OCI-LY7 (cell line): ENCODE results near the gene TSN. TPM values are rescaled to one million over a fixed set of nuclear protein-coding genes. Genes with fewer than 3 reads are reported as not detected.
"Not testable (repeated sequence)": the region's sequence is repeated elsewhere in the genome, so short reads cannot be mapped to it uniquely, and the experiment has no call there.

Experiments
- BruUV-seq: library from RNA; stranded (reverse); fragments of 400-500 nt; replicated peaks from 2 replicates; lab custom pipeline; 2021; lab: Mats Ljungman, UMichigan
- CTCF ChIA-PET: fragments of 300-600 bp; sonication (Branson Sonifier 250); formaldehyde crosslinking; loops from one replicate; lab custom pipeline; 2022; ENCODE audit warnings: antibody characterized with exemption; ENCODE audit not compliant: unreplicated experiment; lab: Charles Lee
- POLR2A ChIA-PET: fragments of 300-600 bp; sonication (Branson Sonifier 250); formaldehyde crosslinking; loops from one replicate; lab custom pipeline; 2022; ENCODE audit warnings: antibody characterized with exemption; lab: Charles Lee
- DNase-seq: peaks from one replicate; pipeline ENCODE4 v3.0.0-alpha.2; 2015; ENCODE audit warnings: low spot score
- H2AFZ ChIP-seq: fragments of 200-600 bp; sonication (generic), shearing (Covaris generic); 2 replicates; pipeline ENCODE4 v1.6.1; 2014; ENCODE audit warnings: mild to moderate bottlenecking, antibody characterized with exemption, low read length, moderate library complexity
- H3K27ac ChIP-seq: fragments of 200-600 bp; sonication (generic); 2 replicates; pipeline ENCODE4 v1.5.1; 2014; ENCODE audit warnings: mixed run types, low read depth, mild to moderate bottlenecking, moderate library complexity, low read length, inconsistent platforms; ENCODE audit not compliant: poor library complexity, severe bottlenecking
- H3K36me3 ChIP-seq: fragments of 200-600 bp; sonication (generic); 2 replicates; pipeline ENCODE4 v1.6.1; 2014; ENCODE audit warnings: mild to moderate bottlenecking, antibody characterized with exemption, low read length, moderate library complexity, mixed read lengths; ENCODE audit not compliant: insufficient read depth
- H3K4me1 ChIP-seq: fragments of 200-600 bp; sonication (generic); 2 replicates; pipeline ENCODE4 v1.5.1; 2014; ENCODE audit warnings: mild to moderate bottlenecking, low read length; ENCODE audit not compliant: insufficient read depth, poor library complexity, severe bottlenecking
- H3K4me2 ChIP-seq: fragments of 200-600 bp; sonication (generic); 2 replicates; pipeline ENCODE4 v1.6.1; 2014; ENCODE audit warnings: mild to moderate bottlenecking, low read length
- H3K4me3 ChIP-seq: fragments of 200-600 bp; sonication (generic); 2 replicates; pipeline ENCODE4 v1.5.1; 2014; ENCODE audit warnings: mild to moderate bottlenecking, low read depth, low read length; ENCODE audit not compliant: poor library complexity, severe bottlenecking
- H3K79me2 ChIP-seq: fragments of 200-600 bp; sonication (generic); 2 replicates; pipeline ENCODE4 v1.6.1; 2016; ENCODE audit warnings: low read depth, mild to moderate bottlenecking, low read length, moderate library complexity, mixed read lengths; ENCODE audit not compliant: insufficient read depth
- H3K9me2 ChIP-seq: fragments of 200-600 bp; sonication (generic); 2 replicates; pipeline ENCODE4 v1.6.1; 2016; ENCODE audit warnings: mild to moderate bottlenecking, low read length, mixed read lengths; ENCODE audit not compliant: insufficient read depth
- H3K9me3 ChIP-seq: fragments of 200-600 bp; sonication (generic); 2 replicates; pipeline ENCODE4 v1.6.1; 2014; ENCODE audit warnings: mild to moderate bottlenecking, mixed run types, low read length, mixed read lengths
- H4K20me1 ChIP-seq: fragments of 200-600 bp; sonication (generic); 2 replicates; pipeline ENCODE4 v1.6.1; 2014; ENCODE audit warnings: mild to moderate bottlenecking, antibody characterized with exemption, low read length, moderate library complexity, mixed read lengths; ENCODE audit not compliant: insufficient read depth
- EZH2phosphoT487 ChIP-seq: fragments of 200-600 bp; sonication (generic); IDR thresholded peaks from 2 replicates; pipeline ENCODE4 v1.6.1; 2018; ENCODE audit warnings: low read depth, borderline replicate concordance, mild to moderate bottlenecking, mixed run types, antibody characterized with exemption, low read length, moderate library complexity, mixed read lengths
- intact Hi-C: fragments of 100-400 bp; cut with micrococcal nuclease; formaldehyde crosslinking; loops from one replicate; pipeline ENCODE4 v1.10.0; 2022; ENCODE audit not compliant: unreplicated experiment
- total RNA-seq, 2 experiments: library from RNA; depleted of rRNA in 1 of 2; stranded (reverse); fragments of >200 nt in 1 of 2; shearing (Covaris generic) in 1 of 2; gene quantifications; 2 replicates each; pipeline ENCODE4 v1.2.3, GENCODE V29; 2014 to 2022
- TF ChIP-seq, protein P1 (sequence below): fragments of 200-600 bp; sonication (generic); conservative IDR thresholded peaks from 2 replicates; pipeline ENCODE4 v1.5.1; 2014; ENCODE audit warnings: mild to moderate bottlenecking, antibody characterized with exemption, low read length, moderate library complexity, mixed read lengths

The TSN gene
- total RNA-seq, 2 experiments from 2014 or later = 59.2 to 102 TPM

DNA sequence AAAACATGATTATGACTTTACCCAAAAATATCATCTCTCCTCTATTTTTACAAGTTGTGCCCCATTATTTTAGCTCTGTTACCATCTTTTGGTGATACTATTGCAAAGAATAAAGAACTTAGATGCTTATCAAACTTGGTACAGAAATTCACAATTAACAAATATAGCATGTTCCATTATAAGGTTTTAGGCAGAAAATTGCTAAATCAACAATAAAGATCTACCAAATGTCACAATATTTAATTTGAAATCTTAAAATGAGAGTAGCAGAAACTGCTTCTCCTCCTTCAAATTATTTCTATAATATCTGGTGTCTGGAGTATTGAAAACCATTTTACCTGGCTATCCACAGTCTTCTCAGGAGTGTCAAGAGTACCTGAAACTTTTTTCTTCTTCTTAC lies 27.5 kb upstream of the TSN start:
- TF ChIP-seq EZH2phosphoT487 = no peak
- TF ChIP-seq, protein P1, sequence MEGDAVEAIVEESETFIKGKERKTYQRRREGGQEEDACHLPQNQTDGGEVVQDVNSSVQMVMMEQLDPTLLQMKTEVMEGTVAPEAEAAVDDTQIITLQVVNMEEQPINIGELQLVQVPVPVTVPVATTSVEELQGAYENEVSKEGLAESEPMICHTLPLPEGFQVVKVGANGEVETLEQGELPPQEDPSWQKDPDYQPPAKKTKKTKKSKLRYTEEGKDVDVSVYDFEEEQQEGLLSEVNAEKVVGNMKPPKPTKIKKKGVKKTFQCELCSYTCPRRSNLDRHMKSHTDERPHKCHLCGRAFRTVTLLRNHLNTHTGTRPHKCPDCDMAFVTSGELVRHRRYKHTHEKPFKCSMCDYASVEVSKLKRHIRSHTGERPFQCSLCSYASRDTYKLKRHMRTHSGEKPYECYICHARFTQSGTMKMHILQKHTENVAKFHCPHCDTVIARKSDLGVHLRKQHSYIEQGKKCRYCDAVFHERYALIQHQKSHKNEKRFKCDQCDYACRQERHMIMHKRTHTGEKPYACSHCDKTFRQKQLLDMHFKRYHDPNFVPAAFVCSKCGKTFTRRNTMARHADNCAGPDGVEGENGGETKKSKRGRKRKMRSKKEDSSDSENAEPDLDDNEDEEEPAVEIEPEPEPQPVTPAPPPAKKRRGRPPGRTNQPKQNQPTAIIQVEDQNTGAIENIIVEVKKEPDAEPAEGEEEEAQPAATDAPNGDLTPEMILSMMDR = no peak
- no peak overlapping the region for H3K4me3 ChIP-seq
- no peaks in the 10 kb centered on the region for H3K9me2 ChIP-seq
- H4K20me1 ChIP-seq = no peaks in the 10 kb centered on the region
- ChIA-PET POLR2A (no interaction called here), CTCF (no interaction called here)
- no peak for DNase-seq
- H2AFZ ChIP-seq = no peak overlapping the region
- H3K9me3 ChIP-seq = no peaks in the 10 kb centered on the region
- H3K4me1 ChIP-seq = no peaks in the 10 kb centered on the region
- no TSS peak for BruUV-seq
- intact Hi-C loops = no loop called here
- peaks cover 10% of the 10 kb centered on the region; the same call in 1 of the 2 replicates for H3K79me2 ChIP-seq
- H3K4me2 ChIP-seq = no peak overlapping the region
- peaks cover 85% of the 10 kb centered on the region for H3K36me3 ChIP-seq
- no peak overlapping the region for H3K27ac ChIP-seq

DNA sequence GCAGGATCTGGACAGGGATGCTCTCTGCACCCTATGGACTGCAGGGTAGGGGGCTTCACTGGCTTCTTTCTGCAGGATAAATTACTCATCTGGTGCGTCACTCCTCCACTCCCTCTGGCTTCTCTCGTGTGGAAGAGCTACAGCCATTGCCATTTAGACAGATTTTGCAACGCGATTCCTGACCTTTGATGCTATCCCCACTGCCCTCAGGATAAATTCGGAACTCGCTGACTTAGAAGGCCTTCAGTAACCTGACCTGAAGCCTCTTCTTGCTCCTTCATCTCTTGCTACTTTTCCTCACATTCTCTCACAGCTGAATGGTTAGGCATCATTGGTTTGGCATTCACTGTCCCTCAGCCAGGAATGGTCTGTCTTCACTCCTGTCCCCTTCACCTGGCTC lies 24.1 kb upstream of the TSN start:
- no TSS peak for BruUV-seq
- CTCF ChIA-PET = no interaction called here
- intact Hi-C loops = loop anchor here (10.0 kb wide), 1 partner anchor 1717 kb away; the partner anchor contains the start of gene EPB41L5

DNA sequence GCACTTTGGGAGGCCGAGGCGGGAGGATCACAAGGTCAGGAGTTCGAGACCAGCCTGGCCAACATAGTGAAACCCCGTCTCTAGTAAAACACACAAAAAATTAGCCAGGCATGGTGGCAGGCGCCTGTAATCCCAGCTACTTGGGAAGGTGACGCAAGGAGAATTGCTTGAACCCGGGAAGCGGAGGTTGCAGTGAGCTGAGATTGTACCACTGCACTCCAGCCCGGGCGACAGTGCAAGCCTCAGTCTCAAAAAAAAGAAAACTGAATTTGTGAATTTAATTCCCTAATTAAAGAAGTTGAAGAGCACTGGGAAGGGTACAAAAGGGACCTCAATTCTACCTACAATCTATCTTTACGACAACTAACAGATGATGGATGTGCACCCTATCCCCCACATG lies 20.9 kb upstream of the TSN start:
- intact Hi-C loops = loop anchor here (2.0 to 10.0 kb wide), 3 partner anchors 76 to 1720 kb away; partner anchors contain the start of gene EPB41L5
- DNase-seq, H2AFZ ChIP-seq, BruUV-seq, H3K9me2 ChIP-seq, H3K27ac ChIP-seq, H3K9me3 ChIP-seq, H4K20me1 ChIP-seq, CTCF ChIA-PET: not testable (repeated sequence)
- peak overlapping the region; percentile 81 for H3K4me2 ChIP-seq
- H3K79me2 ChIP-seq = peaks cover 46% of the 10 kb centered on the region
- POLR2A ChIA-PET = interaction anchor here (0.6 kb wide), 2 partner anchors 135 to 356 kb away, joined by 3 to 4 read pairs; no protein-coding TSS in a partner anchor
- peaks cover 16% of the 10 kb centered on the region for H3K4me1 ChIP-seq
- H3K36me3 ChIP-seq = peaks cover 59% of the 10 kb centered on the region
- H3K4me3 ChIP-seq = peak overlapping the region; percentile 92

More for the DNA sequence above, 24.1 kb upstream of the TSN start:
- peaks cover 43% of the 10 kb centered on the region for H3K79me2 ChIP-seq
- H3K27ac ChIP-seq = no peak overlapping the region
- peaks cover 10% of the 10 kb centered on the region for H3K4me1 ChIP-seq
- H3K36me3 ChIP-seq = peaks cover 91% of the 10 kb centered on the region
- peaks cover 9% of the 10 kb centered on the region for H4K20me1 ChIP-seq
- no peak for DNase-seq
- no peaks in the 10 kb centered on the region for H3K9me3 ChIP-seq
- H3K4me2 ChIP-seq = no peak overlapping the region
- POLR2A ChIA-PET = interaction anchor here (0.5 to 0.6 kb wide), 2 partner anchors 181 to 1915 kb away, joined by 3 to 5 read pairs; no protein-coding TSS in a partner anchor
- no peaks in the 10 kb centered on the region for H3K9me2 ChIP-seq
- TF ChIP-seq, protein P1 = no peak
- no peak for TF ChIP-seq EZH2phosphoT487
- H3K4me3 ChIP-seq = no peak overlapping the region
- H2AFZ ChIP-seq = no peak overlapping the region
